HG03432 (cell line): ENCODE results near the gene HLA-F.
A peak's percentile ranks its signal among the peaks of the same experiment; 100 is the strongest.

Source experiments
- ATAC-seq: cut with Tn5 transposase; IDR thresholded peaks from one replicate; pipeline ENCODE4 v1.9.1; 2021; ENCODE audit warnings: mild to moderate bottlenecking, moderate library complexity; ENCODE audit not compliant: unreplicated experiment

Gene HLA-F

GRCh38 chr6:29723666-29724588 lies 693 bp downstream of the HLA-F start:
- ATAC-seq = peak; percentile 49

DNA sequence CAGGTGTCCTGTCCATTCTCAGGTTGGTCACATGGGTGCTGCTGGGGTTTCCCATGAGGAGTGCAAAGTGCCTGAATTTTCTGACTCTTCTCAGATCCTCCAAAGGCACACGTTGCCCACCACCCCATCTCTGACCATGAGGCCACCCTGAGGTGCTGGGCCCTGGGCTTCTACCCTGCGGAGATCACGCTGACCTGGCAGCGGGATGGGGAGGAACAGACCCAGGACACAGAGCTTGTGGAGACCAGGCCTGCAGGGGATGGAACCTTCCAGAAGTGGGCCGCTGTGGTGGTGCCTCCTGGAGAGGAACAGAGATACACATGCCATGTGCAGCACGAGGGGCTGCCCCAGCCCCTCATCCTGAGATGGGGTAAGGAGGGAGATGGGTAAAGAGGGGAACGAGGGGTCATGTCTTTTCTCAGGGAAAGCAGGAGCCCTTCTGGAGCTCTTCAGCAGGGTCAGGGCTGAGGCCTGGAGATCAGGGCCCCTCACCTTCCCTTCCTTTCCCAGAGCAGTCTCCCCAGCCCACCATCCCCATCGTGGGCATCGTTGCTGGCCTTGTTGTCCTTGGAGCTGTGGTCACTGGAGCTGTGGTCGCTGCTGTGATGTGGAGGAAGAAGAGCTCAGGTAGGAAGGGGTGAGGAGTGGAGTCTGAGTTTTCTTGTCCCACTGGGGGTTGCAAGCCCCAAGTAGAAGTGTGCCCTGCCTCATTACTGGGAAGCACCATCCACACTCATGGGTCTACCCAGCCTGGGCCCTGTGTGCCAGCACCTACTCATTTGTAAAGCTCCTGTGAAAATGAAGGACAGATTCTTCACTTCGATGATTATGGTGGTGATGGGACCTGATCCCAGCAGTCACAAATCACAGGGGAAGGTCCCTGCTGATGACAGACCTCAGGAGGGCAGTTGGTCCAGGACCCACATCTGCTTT lies 2.0 kb downstream of the HLA-F start:
- no peak for ATAC-seq

DNA sequence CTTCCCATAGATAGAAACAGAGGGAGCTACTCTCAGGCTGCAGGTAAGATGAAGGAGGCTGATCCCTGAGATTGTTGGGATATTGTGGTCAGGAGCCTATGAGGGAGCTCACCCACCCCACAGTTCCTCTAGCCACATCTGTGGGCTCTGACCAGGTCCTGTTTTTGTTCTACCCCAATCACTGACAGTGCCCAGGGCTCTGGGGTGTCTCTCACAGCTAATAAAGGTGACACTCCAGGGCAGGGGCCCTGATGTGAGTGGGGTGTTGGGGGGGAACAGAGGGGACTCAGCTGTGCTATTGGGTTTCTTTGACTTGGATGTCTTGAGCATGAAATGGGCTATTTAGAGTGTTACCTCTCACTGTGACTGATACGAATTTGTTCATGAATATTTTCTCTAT lies 2.8 kb downstream of the HLA-F start:
- no peak for ATAC-seq

DNA sequence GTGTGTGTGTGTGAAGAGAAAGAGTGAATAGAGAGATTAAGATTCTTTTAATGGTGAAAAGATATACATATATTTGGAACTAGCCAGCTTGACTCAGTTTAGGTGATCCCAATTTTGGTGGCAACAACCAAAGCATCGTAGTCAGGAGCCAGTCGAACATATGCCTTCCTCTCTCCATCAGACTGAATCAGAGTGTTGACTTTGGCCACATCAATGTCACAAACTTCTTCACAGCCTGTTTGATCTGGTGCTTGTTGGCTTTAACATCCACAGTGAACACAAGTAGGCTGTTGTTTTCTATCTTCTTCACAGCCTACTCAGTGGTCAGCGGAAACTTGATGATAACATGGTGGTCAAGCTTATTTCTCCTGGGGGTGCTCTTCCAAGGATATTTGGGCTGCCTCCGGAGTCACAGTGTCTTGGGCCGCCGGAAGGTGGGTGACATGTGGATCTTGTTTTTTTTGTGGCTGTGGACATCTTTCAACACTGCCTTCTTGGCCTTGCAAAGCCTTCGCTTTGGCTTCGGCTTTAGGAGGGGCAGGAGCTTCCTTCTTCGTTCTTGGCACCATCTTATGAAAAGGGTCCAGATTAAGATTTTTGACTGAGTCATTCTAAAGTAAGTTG lies 3.4 kb downstream of the HLA-F start:
- no peak for ATAC-seq

DNA sequence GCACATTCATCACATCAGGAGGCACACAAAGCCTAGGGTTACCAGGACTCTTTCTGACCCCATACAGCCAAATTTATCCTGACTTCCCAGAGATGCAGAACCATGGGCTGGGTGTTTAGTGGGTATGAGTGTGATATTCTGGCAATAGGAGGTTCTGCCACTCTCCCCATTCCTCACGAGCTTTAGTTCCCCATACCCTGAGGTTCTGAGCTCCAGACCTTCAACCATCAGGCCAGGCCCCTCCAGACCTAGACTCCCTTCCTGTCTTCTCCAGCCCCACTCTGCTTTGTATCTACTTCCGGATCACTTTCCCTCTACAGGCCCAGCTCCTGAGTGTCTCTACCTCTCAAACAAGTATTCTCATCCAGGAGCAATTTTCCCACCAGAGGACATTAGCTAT lies 4.4 kb downstream of the HLA-F start:
- ATAC-seq = no peak

GRCh38 chr6:29728173-29728874 lies 5.1 kb downstream of the HLA-F start:
- ATAC-seq = no peak

DNA sequence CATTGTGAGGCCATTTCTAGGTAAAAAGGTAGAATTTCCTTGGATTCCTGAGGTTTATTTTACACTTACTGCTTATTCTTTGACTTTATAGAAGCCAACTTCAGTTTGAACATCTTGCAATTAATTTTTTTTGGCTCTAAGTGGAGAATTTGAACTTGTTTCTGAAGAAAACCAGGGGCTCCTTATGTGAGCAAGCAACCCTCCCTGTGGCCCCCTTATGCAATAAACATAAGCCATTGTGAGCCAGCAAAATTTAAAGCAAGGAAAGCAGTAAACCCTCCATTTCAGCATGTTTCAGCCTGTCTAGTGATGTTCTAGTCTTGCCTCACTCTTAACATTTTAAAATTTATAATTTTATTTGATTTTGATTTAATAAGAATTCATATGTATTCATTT lies 5.6 kb downstream of the HLA-F start:
- ATAC-seq = no peak

- no peak for ATAC-seq
Observed at GRCh38 chr6:29729774-29730328, 6.6 kb downstream of the HLA-F start.

GRCh38 chr6:29730575-29731126 lies 7.4 kb downstream of the HLA-F start:
- no peak for ATAC-seq

DNA sequence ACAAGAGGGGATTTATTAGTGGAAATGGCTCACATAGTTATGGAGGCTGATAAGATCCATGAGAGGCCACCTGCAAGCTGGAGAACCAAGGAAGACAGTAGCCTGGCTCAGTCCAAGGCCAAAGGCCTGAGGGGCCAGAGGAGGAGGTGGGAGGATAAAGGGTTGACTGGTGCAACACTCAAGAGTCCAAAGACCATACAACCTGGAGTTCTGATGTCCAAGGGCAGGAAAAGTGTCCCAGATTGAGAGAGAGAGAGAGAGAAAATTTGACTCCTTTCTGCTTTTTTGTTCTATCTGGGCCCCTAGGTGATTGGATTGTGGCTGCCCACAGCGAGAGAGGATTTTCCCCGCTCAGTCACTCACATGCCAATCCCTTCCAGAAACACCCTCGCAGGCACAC lies 8.0 kb downstream of the HLA-F start:
- ATAC-seq = no peak

DNA sequence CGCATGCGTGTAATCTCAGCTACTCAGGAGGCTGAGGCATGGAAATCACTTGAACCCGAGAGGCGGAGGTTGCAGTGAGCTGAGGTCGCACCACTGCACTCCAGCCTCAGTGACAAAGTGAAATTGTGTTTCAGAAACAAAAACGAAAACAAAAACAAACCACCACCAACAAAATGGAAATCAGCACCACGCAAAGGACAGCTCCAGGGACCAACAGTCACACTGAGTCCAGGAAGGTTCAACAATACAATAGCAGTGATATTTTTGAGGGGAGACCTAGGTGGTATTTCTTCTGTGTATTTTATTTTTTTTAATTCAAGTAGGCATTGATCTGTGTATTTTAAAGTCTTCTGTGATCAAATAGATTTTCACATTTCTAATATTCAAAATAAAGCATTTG lies 9.8 kb downstream of the HLA-F start:
- no peak for ATAC-seq

DNA sequence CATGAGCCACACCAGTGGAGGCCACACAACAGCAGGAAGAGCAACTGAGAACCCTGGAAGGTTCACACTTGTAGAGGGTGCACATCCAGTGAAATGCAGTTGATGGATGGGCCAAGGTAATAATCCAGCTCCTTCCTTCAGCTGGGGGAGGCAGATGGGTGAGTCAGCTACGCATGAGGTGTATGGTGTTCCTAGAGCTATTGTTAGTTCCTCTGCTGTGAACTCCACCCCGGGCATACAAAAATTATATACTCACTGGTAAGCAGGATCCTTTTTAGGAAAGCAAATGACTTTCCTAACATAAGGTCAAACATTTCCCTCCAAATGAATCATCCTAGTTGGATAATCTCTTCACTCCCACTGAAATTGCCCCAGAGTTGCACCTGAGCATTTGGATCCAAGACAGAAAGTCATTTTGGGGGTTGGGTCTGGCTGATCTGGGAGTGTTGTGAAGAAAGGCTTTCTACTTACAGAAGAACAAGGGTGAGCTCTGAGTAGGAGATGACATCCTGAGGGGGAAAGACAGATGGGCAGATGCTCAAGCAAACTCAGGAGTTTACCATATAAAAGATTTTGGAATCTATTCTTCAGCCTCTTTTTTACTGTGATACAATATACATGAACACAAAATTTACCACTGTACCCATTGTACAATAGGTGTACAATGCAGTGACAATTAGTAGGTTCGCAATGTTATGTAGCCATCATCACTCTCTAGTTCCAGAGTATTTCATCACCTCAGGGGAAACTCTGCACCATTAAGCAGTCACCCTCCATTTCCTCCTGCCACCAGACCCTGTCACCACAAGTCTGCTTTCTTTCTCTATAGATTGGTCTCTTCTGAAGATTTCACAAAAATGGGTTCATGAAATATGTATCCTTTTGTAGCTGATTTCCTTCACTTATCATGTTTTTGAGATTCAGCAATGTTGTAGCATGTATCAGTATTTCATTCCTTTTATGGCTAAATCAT lies 11.1 kb downstream of the HLA-F start:
- ATAC-seq = no peak

DNA sequence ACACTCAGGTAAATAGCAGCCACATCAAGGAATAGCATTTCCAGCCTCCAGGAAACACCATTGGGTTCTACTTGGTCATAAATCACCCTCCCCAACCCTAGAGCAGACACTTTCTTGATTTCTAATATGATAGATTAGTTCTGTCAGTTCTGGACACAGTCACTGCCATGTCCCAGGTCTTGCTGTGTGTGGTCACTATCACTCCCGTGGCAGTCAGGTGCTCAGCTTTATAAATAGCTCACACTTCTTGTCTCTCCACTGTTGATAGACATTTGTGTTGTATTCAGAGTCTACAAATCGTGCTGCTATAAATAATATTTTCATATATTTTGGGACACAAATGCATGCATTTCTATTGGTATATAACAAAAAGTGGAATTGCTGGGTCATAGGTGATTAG lies 13.3 kb downstream of the HLA-F start:
- no peak for ATAC-seq

DNA sequence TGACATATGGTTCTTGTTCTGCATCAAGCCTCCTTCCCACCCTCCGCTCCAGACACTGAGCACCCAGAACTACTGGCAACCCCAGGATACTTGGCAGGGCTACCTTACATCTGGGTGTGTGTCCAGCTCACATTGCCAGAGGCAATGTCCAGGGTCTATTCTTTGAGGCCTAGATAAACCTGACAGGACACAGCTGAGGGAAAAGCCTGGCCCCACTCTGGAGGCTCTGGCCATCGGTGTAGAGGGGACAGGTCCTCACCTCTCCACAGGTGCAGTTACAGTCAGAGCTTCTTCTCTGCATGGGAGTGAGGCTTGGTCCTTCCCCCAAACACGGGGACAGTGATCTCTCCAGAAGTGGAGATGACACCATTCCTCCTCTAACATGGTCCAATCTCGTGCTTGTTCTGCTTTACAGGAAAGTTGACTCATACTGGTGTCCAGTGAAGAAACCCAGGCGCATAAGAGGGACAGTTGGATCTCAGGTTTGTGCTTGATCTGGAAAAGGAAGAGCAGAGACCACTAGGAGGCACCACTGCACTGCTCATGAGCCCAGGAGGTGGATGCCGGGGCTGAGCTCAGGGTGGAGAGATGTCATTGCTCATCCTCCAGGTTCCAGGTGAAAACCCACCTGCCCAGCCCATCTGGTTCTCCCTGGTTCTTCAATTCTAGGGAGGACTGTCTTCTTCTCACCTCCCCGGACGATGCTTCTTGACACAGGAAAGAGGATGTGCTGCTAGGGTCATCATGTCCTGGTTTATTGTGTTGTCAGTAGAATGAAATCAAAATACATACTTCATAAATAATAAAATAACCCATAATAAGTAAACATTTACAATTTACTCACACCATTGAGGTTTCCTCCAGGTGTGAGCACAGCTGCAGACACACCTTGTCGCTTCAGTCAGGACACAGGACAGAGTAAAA lies 14.7 kb downstream of the HLA-F start:
- ATAC-seq = no peak

GRCh38 chr6:29739136-29739881 lies 16.1 kb downstream of the HLA-F start:
- no peak for ATAC-seq

DNA sequence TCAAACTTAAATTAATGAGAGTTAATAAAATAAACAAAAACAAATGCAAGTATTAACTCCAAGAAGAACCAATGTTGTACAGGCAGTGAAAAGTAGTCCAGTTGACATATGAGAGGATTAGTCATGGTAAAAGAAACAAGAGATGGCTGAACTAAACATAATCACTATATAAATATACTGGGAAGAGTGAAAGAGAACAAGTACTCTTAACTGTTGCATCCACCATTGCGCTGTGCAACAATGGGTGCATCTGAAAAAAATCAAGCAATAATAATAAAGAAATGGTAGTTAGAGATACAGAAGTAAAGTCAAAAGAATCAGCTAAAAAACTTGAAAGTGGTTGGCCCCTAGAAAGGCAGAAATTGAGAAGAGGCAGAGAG lies 16.6 kb downstream of the HLA-F start:
- no peak for ATAC-seq

- ATAC-seq = no peak
Observed at GRCh38 chr6:29741592-29741991, 18.4 kb downstream of the HLA-F start.
